Midbrain (tissue), 1 donor: ENCODE data around the gene RAVER1.
"Not testable (repeated sequence)": the region's sequence is repeated elsewhere in the genome, so short reads cannot be mapped to it uniquely, and the experiment has no call there.

Source experiments
- DNase-seq: peaks from one replicate; lab custom pipeline; 2025; lab: John Stamatoyannopoulos, UW

RAVER1 gene

DNA sequence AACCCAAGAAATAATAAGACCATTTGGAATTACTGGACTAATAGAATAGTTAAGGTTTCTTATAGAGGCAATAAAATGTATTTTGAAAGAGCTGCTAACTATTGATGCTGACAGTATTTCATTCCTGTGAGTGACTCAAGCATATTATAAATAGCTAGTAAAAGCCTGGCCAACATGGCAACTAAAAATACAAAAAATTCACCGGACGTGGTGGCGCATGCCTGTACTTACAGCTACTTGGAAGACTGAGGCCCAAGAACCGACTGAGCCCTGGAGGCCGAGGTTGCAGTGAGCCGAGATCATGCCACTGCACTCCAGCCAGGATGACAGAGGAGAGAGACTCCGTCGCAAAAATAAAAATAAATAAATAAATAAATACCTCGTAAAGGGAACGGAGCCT lies 11.5 kb upstream of the RAVER1 start:
- DNase-seq = no peak

- DNase-seq = no peak
Measured at GRCh38 chr19:10343495-10343894, 10.2 kb upstream of the RAVER1 start.

GRCh38 chr19:10339977-10340376 lies 6.6 kb upstream of the RAVER1 start:
- DNase-seq = no peak

DNA sequence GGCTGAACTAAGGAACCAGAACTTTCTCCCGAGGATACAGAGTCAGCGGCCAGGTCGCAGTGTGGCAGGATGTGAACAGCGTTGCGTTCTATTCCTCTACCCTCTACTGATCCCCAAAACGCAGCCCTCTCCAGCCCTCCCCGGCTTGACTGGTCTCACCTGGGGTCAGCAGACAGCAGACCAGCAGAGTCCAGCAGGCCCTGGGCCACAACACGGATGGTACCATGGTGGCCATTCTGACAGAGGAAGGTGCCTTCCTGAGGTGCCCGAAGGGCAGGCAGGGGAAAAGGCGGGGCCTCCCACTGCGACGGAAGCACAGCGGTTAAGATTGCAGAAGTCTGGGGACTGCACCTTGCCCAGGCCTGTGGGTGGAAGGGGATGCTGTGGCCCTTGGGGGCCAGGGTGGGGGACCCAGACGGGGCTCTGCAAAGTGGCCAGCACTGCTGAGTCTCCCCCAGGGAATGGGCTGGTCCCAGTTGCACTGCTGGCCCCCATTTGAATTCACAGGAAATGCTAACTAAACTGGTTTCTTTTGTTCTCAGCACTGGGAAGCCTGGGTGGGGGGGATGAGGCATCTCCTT lies 6.1 kb upstream of the RAVER1 start, which contains the start of gene ICAM3:
Gene ICAM3, minus strand, starts transcription at position 245 of the 581 bp plus-strand sequence. Its CDS starts 10 bp downstream, at position 235.
- no peak for DNase-seq

- DNase-seq = no peak
Measured at GRCh38 chr19:10338940-10339339, 5.6 kb upstream of the RAVER1 start.

DNA sequence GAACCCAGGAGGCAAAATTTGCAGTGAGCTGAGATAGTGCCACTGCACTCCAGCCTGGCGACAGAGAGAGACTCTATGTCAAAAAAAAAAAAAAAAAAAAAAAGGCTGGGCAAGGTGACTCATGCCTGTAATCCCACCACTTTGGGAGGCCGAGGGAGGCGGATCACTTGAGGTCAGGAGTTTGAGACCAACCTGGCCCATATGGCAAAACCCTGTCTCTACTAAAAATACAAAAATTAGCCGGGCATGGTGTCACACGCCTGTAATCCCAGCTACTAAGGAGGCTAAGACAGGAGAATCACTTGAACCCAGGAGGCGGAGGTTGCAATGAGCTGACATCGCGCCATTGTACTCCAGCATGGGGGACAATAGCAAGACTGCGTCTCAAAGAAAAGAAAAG lies 3.4 kb upstream of the RAVER1 start:
- DNase-seq = not testable (repeated sequence)

DNA sequence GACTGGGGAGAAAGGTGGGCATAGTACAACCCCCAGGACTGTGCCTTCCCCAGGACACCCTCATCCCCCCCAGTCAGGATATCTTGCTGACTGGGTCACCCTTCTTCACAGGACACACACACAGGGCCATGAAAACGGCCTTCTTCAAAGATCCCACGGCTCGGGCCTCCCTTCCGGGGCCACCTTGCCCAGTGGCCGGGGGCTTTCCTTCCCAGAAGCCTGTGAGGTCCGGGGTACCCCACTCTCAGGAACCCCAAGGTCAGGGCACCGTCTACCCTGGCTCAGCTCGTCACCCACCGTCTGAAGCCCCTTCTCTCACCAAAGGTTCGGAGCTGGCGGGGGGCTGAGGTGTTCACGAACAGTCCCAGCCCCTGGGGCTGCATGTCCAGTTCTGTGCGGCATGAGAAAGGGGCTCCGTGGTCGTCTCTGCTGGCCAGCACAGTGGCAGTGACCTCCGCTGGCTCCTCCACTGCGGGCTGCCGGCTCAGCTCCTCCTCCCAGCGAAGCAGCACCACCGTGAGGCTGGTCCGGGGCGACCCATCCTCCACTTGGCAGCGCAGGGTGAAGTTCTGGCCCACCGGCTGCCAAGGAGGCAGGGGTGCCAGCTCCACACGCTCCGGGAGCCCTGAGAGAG lies 2.1 kb upstream of the RAVER1 start:
- DNase-seq = no peak

GRCh38 chr19:10334588-10335351 lies 1.4 kb upstream of the RAVER1 start:
- peak; percentile 52 for DNase-seq

- DNase-seq = no peak
Measured at GRCh38 chr19:10333758-10334587, 644 bp upstream of the RAVER1 start.

- no peak for DNase-seq
Measured at GRCh38 chr19:10332158-10332964, 968 bp downstream of the RAVER1 start.

GRCh38 chr19:10329555-10329954 lies 3.8 kb downstream of the RAVER1 start:
- no peak for DNase-seq

GRCh38 chr19:10328558-10329429 lies 4.5 kb downstream of the RAVER1 start:
- DNase-seq = no peak

GRCh38 chr19:10327793-10328192 lies 5.5 kb downstream of the RAVER1 start:
- DNase-seq = no peak

GRCh38 chr19:10325732-10326131 lies 7.6 kb downstream of the RAVER1 start:
- no peak for DNase-seq

DNA sequence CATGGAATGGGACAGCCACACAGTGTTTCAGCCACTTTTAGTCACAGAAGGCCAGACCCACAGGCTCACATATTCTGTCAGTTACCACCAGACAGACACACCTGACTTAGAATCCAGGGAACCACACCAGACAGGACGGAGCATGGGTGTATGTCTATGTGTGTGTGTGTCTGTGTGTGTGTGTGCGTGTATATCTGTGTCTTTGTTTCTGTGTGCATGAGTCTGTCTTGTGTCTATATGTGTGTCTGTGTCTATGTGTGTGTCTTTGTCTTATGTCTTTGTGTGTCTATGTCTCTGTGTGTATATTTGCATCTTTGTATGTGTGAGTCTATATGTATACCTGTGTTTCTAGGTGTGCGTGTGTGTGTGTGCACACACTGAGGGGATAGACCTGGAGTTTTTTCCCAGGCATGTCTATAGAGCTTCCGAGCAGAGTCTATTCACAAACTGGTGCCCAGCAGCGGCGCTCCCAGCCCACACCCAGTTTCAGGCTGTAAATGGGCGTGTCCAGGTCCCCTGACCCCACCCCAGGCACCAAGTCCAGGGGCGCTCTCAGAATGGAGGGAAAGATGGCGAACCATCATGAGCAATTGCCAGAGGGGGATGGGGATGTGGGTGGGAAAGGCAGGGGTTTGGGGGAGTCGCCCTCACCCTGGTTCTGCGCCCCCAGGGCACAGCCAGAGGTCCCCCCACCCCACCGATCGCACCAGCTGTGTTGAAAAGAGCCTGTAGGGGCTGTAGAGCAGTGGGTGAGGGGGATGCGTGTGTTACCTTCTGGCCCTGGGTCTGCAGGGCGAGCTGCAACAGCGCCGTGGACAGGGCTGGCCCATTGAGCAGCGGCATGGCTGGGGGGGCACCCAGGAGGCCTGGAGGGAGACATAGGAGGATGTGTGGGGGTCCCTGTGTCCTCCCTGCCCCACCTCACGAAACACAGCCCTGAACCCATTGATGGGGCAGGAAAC lies 11.2 kb downstream of the RAVER1 start:
- DNase-seq = no peak

DNA sequence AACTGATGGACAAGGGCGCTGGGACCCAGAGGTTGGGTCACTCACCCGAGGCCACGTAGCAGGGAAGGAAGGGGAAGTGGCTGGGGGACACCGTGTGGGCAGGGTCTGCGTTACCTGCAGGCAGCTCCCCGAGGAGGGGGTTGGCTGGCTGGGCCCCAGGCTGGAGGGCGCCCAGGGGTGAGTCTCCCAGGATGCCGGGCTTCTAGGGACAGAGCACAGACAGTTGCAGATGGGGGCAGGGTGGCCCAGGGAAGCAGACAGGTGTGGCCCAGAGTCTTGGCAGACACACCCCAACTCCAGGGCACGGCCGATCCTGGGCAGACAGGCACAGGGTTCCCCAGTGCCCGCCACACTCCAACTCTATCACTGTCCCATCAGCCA lies 11.9 kb downstream of the RAVER1 start:
- no peak for DNase-seq

- DNase-seq = no peak
Measured at GRCh38 chr19:10320602-10321416, 12.5 kb downstream of the RAVER1 start.
